ENCODE results near the gene MINK1. TPM values are rescaled to one million over a fixed set of nuclear protein-coding genes. Genes with fewer than 3 reads are reported as not detected.
A peak's percentile ranks its signal among the peaks of the same experiment; 100 is the strongest.

The MINK1 gene
- total and polyA plus RNA-seq, 2 of the 13 experiments (the other 11 are each of a cell fraction or from before 2014, with no cell fraction given): 17.2 to 63.9 TPM

- TF ChIP-seq, protein P1, sequence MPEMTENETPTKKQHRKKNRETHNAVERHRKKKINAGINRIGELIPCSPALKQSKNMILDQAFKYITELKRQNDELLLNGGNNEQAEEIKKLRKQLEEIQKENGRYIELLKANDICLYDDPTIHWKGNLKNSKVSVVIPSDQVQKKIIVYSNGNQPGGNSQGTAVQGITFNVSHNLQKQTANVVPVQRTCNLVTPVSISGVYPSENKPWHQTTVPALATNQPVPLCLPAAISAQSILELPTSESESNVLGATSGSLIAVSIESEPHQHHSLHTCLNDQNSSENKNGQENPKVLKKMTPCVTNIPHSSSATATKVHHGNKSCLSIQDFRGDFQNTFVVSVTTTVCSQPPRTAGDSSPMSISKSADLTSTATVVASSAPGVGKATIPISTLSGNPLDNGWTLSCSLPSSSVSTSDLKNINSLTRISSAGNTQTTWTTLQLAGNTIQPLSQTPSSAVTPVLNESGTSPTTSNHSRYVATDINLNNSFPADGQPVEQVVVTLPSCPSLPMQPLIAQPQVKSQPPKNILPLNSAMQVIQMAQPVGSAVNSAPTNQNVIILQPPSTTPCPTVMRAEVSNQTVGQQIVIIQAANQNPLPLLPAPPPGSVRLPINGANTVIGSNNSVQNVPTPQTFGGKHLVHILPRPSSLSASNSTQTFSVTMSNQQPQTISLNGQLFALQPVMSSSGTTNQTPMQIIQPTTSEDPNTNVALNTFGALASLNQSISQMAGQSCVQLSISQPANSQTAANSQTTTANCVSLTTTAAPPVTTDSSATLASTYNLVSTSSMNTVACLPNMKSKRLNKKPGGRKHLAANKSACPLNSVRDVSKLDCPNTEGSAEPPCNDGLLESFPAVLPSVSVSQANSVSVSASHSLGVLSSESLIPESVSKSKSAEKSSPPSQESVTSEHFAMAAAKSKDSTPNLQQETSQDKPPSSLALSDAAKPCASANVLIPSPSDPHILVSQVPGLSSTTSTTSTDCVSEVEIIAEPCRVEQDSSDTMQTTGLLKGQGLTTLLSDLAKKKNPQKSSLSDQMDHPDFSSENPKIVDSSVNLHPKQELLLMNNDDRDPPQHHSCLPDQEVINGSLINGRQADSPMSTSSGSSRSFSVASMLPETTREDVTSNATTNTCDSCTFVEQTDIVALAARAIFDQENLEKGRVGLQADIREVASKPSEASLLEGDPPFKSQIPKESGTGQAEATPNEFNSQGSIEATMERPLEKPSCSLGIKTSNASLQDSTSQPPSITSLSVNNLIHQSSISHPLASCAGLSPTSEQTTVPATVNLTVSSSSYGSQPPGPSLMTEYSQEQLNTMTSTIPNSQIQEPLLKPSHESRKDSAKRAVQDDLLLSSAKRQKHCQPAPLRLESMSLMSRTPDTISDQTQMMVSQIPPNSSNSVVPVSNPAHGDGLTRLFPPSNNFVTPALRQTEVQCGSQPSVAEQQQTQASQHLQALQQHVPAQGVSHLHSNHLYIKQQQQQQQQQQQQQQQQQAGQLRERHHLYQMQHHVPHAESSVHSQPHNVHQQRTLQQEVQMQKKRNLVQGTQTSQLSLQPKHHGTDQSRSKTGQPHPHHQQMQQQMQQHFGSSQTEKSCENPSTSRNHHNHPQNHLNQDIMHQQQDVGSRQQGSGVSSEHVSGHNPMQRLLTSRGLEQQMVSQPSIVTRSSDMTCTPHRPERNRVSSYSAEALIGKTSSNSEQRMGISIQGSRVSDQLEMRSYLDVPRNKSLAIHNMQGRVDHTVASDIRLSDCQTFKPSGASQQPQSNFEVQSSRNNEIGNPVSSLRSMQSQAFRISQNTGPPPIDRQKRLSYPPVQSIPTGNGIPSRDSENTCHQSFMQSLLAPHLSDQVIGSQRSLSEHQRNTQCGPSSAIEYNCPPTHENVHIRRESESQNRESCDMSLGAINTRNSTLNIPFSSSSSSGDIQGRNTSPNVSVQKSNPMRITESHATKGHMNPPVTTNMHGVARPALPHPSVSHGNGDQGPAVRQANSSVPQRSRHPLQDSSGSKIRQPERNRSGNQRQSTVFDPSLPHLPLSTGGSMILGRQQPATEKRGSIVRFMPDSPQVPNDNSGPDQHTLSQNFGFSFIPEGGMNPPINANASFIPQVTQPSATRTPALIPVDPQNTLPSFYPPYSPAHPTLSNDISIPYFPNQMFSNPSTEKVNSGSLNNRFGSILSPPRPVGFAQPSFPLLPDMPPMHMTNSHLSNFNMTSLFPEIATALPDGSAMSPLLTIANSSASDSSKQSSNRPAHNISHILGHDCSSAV (CRISPR knock-in tag; IDR thresholded peaks at IDR 0.05; ENCODE audit: borderline replicate concordance): no peak
- TF ChIP-seq ZNF530 (CRISPR knock-in tag; IDR thresholded peaks at IDR 0.05; ENCODE audit: low read depth) (no peak), TCF7L2 (IDR thresholded peaks at IDR 0.05; ENCODE audit: low read depth, low read length) (no peak), IKZF1 (IDR thresholded peaks at IDR 0.05) (no peak), ZNF589 (CRISPR knock-in tag; conservative IDR thresholded peaks at IDR 0.05) (0 out of 2 replicates have a peak, but pooled peaks have one; percentile 69), ATF1 (CRISPR knock-in tag; IDR thresholded peaks at IDR 0.05) (no peak), PCBP2 (optimal IDR thresholded peaks at IDR 0.05; ENCODE audit: low read depth, low read length, poor library complexity, severe bottlenecking) (no peak), FOXJ3 (CRISPR knock-in tag; IDR thresholded peaks at IDR 0.05; ENCODE audit: borderline replicate concordance) (no peak), TRIM24 (CRISPR knock-in tag; IDR thresholded peaks at IDR 0.05) (no peak), NR2F6 (IDR thresholded peaks at IDR 0.05) (peak; percentile 85), NR2F6 (CRISPR knock-in tag; IDR thresholded peaks at IDR 0.05) (peak; percentile 82), ZSCAN12 (CRISPR knock-in tag; IDR thresholded peaks at IDR 0.05) (no peak), PHF20 (CRISPR knock-in tag; IDR thresholded peaks at IDR 0.05) (peak; percentile 47; the same call in 1 of the 2 replicates), ZNF780A (CRISPR knock-in tag; IDR thresholded peaks at IDR 0.05) (0 out of 2 replicates have a peak, but pooled peaks have one; percentile 66), ELF4 (CRISPR knock-in tag; IDR thresholded peaks at IDR 0.05; ENCODE audit: borderline replicate concordance) (no peak)
- TF ChIP-seq, protein P2, sequence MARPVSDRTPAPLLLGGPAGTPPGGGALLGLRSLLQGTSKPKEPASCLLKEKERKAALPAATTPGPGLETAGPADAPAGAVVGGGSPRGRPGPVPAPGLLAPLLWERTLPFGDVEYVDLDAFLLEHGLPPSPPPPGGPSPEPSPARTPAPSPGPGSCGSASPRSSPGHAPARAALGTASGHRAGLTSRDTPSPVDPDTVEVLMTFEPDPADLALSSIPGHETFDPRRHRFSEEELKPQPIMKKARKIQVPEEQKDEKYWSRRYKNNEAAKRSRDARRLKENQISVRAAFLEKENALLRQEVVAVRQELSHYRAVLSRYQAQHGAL (CRISPR knock-in tag; IDR thresholded peaks at IDR 0.05; ENCODE audit: not compliant biosample characterization): no peak
- TF ChIP-seq, protein P3, sequence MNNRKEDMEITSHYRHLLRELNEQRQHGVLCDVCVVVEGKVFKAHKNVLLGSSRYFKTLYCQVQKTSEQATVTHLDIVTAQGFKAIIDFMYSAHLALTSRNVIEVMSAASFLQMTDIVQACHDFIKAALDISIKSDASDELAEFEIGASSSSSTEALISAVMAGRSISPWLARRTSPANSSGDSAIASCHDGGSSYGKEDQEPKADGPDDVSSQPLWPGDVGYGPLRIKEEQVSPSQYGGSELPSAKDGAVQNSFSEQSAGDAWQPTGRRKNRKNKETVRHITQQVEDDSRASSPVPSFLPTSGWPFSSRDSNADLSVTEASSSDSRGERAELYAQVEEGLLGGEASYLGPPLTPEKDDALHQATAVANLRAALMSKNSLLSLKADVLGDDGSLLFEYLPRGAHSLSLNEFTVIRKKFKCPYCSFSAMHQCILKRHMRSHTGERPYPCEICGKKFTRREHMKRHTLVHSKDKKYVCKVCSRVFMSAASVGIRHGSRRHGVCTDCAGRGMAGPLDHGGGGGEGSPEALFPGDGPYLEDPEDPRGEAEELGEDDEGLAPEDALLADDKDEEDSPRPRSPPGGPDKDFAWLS (CRISPR knock-in tag; IDR thresholded peaks at IDR 0.05; ENCODE audit: borderline replicate concordance): no peak
These were observed 44.1 kb upstream of the MINK1 start, which contains the start of gene GLTPD2 (continued) for GRCh38 chr17:4788807-4789700.
